ENCODE results near the gene P3R3URF. TPM values are rescaled to one million over a fixed set of nuclear protein-coding genes. Genes with fewer than 3 reads are reported as not detected.

The P3R3URF gene
- total and polyA plus RNA-seq, 8 donors, result not detected

DNA sequence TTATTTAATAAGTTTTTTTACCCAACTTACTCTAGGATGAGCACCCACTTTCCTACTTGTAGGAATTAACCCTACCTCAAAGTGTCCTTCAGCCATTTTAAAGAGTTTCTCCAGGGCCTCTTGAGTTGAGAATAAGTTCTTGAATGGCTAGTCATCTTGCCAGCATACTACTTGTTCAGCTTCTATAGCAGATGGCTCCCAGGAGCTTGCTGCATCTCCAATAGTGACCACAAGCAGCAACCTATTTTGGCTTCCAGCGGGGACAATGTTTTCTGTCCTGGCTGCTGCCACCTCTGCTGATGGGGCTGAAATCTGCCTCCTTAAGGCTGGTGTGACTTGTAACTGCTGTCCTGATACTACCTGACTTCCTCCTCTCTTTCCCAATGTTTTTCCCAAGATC is 23.1 kb downstream of the P3R3URF start:
- intact Hi-C loops (cut with DNase I), result no loop called here
- DNase-seq (no peak), ATAC-seq (no peak), FAIRE-seq (no peak)
- WGBS, 2 donors, result 96 to 100% methylated on average over 1 of the region's 1 CpG
- no peak overlapping the region for H3K27ac ChIP-seq
- no peak overlapping the region for H3K4me3 ChIP-seq
- H3K27me3 ChIP-seq, result no peaks in the 10 kb centered on the region
- H3K36me3 ChIP-seq, result no peaks in the 10 kb centered on the region
- no peaks in the 10 kb centered on the region for H3K9me3 ChIP-seq
- H3K4me1 ChIP-seq, result no peaks in the 10 kb centered on the region
- TF ChIP-seq, protein P1, sequence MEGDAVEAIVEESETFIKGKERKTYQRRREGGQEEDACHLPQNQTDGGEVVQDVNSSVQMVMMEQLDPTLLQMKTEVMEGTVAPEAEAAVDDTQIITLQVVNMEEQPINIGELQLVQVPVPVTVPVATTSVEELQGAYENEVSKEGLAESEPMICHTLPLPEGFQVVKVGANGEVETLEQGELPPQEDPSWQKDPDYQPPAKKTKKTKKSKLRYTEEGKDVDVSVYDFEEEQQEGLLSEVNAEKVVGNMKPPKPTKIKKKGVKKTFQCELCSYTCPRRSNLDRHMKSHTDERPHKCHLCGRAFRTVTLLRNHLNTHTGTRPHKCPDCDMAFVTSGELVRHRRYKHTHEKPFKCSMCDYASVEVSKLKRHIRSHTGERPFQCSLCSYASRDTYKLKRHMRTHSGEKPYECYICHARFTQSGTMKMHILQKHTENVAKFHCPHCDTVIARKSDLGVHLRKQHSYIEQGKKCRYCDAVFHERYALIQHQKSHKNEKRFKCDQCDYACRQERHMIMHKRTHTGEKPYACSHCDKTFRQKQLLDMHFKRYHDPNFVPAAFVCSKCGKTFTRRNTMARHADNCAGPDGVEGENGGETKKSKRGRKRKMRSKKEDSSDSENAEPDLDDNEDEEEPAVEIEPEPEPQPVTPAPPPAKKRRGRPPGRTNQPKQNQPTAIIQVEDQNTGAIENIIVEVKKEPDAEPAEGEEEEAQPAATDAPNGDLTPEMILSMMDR (IDR thresholded peaks at IDR 0.05), result no peak

DNA sequence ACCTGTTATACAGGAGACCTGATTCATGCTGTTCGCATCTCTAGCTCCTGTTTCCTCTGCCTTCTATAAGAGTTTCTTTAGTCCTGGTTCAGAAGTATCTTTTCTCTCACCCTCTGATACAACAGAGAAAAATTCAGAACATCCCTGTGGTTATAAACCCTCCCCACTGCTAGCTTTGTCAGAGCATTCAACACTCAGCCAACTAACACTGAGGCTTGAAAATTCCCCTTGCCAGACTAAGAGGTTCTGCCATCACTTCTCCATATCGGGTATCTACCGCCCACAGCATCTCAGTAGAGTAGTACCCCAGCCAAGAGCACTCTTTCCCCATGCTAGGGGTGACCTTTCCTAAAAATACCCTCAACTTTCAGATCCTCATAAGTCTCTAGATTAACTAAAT is 24.3 kb downstream of the P3R3URF start:
- no peaks in the 10 kb centered on the region for H3K27me3 ChIP-seq
- WGBS, 2 donors, result 94 to 97% methylated on average over 3 of the region's 3 CpGs
- H3K4me3 ChIP-seq, result no peak overlapping the region
- no peak overlapping the region for H3K27ac ChIP-seq
- TF ChIP-seq, protein P1 (IDR thresholded peaks at IDR 0.05), result no peak
- H3K36me3 ChIP-seq, result no peaks in the 10 kb centered on the region
- H3K4me1 ChIP-seq, result no peaks in the 10 kb centered on the region
- DNase-seq (no peak), ATAC-seq (no peak), FAIRE-seq (no peak)
- H3K9me3 ChIP-seq, result no peaks in the 10 kb centered on the region
- intact Hi-C loops (cut with DNase I), result no loop called here

DNA sequence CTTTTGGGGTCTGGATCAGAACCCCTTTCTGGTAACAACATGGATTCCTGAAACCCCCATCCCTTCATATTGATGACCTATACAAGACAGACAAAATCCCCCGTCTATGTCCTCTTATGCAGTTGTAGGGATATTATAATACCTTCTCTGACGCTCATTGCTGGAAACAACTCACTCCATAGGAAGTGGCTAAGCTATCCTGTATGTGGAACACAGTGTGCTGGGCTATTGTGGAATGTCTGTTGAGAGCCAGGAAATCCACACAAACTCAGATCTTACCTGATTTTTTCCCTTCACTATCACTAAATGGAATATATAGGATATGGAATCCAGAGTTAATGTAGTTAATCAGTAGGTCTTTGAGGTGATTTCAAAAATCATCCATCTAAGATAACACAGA is 26.2 kb downstream of the P3R3URF start:
- H3K4me3 ChIP-seq, result no peak overlapping the region
- H3K4me1 ChIP-seq, result no peaks in the 10 kb centered on the region
- DNase-seq, result no peak
- intact Hi-C loops (cut with DNase I), result no loop called here
- WGBS, 2 donors, result 66 to 82% methylated on average over 2 of the region's 2 CpGs
- H3K9me3 ChIP-seq, result no peaks in the 10 kb centered on the region
- H3K27me3 ChIP-seq, result no peaks in the 10 kb centered on the region
- ATAC-seq, result no peak
- no peak for FAIRE-seq
- no peaks in the 10 kb centered on the region for H3K36me3 ChIP-seq
- TF ChIP-seq, protein P1 (IDR thresholded peaks at IDR 0.05), result no peak
- no peak overlapping the region for H3K27ac ChIP-seq

DNA sequence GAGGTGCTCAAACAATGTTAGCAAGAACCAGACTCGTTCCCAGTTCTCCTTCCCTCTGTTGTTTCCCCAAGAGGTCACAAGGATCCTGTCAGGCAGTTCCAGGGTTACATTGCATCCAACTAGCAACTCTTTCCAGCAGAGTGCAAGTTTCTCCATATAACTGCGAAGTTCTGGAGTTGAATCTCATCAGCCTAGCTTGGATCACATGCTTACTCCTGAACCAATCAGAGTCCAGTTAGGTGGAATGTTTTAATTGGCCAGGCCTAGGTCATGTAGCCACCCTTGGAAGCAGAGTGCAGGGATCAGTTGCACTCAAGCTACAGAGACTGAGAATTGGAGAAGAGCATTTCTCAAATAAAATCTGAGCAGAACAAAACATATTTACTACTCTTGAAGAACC is 28.0 kb downstream of the P3R3URF start:
- Histone ChIP-seq H3K27me3 (no peaks in the 10 kb centered on the region), H3K9me3 (no peaks in the 10 kb centered on the region), H3K4me1 (no peaks in the 10 kb centered on the region), H3K36me3 (no peaks in the 10 kb centered on the region), H3K4me3 (no peak overlapping the region), H3K27ac (no peak overlapping the region)
- no peak for FAIRE-seq
- 55 to 56% methylated on average over 2 of the region's 2 CpGs for whole genome bisulfite sequencing, 2 donors
- TF ChIP-seq, protein P1 (IDR thresholded peaks at IDR 0.05), result no peak
- DNase-seq, result no peak
- no peak for ATAC-seq
- intact Hi-C loops (cut with DNase I), result no loop called here

DNA sequence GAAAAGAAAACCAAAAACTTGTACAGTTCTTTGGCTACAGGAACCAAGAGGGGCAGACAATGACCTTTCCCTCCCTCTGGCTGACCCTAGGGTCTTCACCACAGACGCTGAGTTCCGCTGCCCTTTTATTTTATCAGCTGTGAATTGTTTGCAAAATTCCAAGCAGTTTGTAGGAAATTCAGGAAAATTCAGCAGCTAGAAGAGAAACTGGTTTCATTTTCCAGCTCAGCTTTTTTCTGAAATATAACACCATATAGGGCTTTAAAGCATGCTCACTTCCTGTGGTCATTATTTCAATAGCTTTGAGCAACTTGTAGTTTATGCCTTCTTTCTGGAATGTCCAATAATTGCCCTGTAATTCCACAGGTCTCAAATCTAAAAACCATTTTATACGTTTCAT is 38.4 kb downstream of the P3R3URF start:
- ATAC-seq, result no peak
- no peak for FAIRE-seq
- H3K27ac ChIP-seq, result no peak overlapping the region

More for the DNA sequence above, 38.4 kb downstream of the P3R3URF start:
- DNase-seq, result no peak
- 54 to 59% methylated on average over 3 of the region's 3 CpGs for WGBS, 2 donors
- H3K27me3 ChIP-seq, result no peaks in the 10 kb centered on the region
- no peaks in the 10 kb centered on the region for H3K4me1 ChIP-seq
- H3K9me3 ChIP-seq, result no peaks in the 10 kb centered on the region
- H3K36me3 ChIP-seq, result no peaks in the 10 kb centered on the region
- no peak overlapping the region for H3K4me3 ChIP-seq
- intact Hi-C loops (cut with DNase I), result no loop called here
- TF ChIP-seq, protein P1 (IDR thresholded peaks at IDR 0.05), result no peak
